Measurements from ENCODE around the gene ABI2. TPM values are rescaled to one million over a fixed set of nuclear protein-coding genes. Genes with fewer than 3 reads are reported as not detected.

The ABI2 gene
- total RNA-seq, 6 experiments from 2014 or later: 5.2 to 13.9 (median 8.9) TPM

DNA sequence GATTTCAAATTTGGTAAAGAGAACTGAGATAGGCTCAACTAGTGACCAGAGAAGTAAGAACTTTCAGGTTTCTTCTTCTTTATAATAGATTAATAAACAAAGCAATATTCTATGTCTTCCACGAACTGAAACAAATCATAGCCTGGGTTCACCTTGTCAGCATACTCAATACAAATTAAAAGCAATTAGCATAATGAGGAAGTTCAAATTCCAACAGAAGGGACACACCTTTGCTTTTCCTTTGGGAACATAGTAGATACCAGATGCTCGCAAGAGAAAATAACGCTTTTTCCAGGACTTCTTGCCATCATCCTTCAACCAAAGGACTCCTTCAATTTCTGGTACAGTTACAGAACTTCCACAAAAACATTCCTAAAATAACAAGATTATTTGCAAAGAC, 127.0 kb downstream of the ABI2 start:
- intact Hi-C loops (cut with DNase I): no loop called here
- H3K27ac ChIP-seq: no peak overlapping the region
- no peak for DNase-seq
- peaks cover 0 to 99% (median 31%) of the 10 kb centered on the region in 4 donors for H3K36me3 ChIP-seq
- H3K4me1 ChIP-seq: no peaks in the 10 kb centered on the region
- no peak for ATAC-seq
- no peaks in the 10 kb centered on the region for H3K9me3 ChIP-seq
- no peak overlapping the region for H3K4me3 ChIP-seq
- 65% methylated on average over 3 of the region's 3 CpGs for WGBS (ENCODE audit: insufficient coverage, low coverage, low lambda C conversion rate, missing lambda C conversion rate)
- TF ChIP-seq, protein P1, sequence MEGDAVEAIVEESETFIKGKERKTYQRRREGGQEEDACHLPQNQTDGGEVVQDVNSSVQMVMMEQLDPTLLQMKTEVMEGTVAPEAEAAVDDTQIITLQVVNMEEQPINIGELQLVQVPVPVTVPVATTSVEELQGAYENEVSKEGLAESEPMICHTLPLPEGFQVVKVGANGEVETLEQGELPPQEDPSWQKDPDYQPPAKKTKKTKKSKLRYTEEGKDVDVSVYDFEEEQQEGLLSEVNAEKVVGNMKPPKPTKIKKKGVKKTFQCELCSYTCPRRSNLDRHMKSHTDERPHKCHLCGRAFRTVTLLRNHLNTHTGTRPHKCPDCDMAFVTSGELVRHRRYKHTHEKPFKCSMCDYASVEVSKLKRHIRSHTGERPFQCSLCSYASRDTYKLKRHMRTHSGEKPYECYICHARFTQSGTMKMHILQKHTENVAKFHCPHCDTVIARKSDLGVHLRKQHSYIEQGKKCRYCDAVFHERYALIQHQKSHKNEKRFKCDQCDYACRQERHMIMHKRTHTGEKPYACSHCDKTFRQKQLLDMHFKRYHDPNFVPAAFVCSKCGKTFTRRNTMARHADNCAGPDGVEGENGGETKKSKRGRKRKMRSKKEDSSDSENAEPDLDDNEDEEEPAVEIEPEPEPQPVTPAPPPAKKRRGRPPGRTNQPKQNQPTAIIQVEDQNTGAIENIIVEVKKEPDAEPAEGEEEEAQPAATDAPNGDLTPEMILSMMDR (IDR thresholded peaks at IDR 0.05): no peak
- no peak for TF ChIP-seq POLR2A (IDR thresholded peaks at IDR 0.05)
- H3K27me3 ChIP-seq: no peaks in the 10 kb centered on the region

DNA sequence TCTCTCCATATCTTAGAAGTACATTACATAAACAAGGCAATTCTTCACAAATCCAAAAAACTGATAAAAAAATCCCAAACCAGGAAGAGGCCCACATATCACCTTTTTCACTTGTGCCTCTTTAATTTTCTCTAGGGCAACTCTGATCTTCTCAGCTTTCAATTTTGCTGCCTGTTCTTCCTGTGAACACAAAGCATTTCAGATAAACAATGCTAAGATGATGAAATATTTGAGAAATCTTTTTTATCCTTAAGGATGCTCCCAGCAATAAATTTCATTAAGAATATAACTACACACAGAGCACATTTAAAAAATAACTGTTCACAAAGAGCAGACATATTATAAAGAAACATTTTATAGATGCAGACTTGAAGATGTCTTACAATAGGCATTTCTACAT, 133.6 kb downstream of the ABI2 start:
- DNase-seq (no peak), ATAC-seq (no peak)
- Histone ChIP-seq H3K36me3 (peaks cover 0 to 60% (median 27%) of the 10 kb centered on the region in 4 donors), H3K27ac (no peak overlapping the region), H3K4me1 (peaks cover 0 to 7% (median 0%) of the 10 kb centered on the region in 4 donors), H3K4me3 (no peak overlapping the region), H3K9me3 (no peaks in the 10 kb centered on the region), H3K27me3 (no peaks in the 10 kb centered on the region)
- intact Hi-C loops (cut with DNase I): no loop called here
- TF ChIP-seq, protein P1 (IDR thresholded peaks at IDR 0.05): no peak
- no peak for TF ChIP-seq POLR2A (IDR thresholded peaks at IDR 0.05)

DNA sequence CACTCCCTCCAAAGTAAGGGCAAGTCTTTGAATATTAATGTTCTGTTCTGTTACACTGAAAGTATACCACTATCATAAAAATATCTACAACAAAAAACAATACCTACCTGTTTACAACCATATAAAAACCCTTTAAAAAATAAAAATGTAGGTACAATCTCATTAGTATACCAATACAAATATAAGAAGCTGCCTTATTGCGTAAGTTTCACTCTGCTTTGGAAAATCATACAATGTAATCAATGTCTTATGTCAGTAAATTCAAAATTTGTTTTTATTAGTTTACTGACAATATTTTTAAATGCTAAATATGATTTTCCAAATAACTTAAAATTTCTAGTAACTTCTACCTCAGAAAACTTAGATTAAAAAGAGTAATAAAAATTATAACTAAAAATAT, 134.1 kb downstream of the ABI2 start:
- H3K9me3 ChIP-seq: no peaks in the 10 kb centered on the region
- H3K27me3 ChIP-seq: no peaks in the 10 kb centered on the region
- no peak for DNase-seq
- no peak overlapping the region for H3K4me3 ChIP-seq
- TF ChIP-seq, protein P1 (IDR thresholded peaks at IDR 0.05): no peak
- no peak for TF ChIP-seq POLR2A (IDR thresholded peaks at IDR 0.05)
- H3K4me1 ChIP-seq: peaks cover 0 to 7% (median 0%) of the 10 kb centered on the region in 4 donors
- intact Hi-C loops (cut with DNase I): no loop called here
- no peak for ATAC-seq
- H3K36me3 ChIP-seq: peaks cover 0 to 58% (median 25%) of the 10 kb centered on the region in 4 donors
- H3K27ac ChIP-seq: no peak overlapping the region
- WGBS (ENCODE audit: insufficient coverage, low coverage, low lambda C conversion rate, missing lambda C conversion rate): 95% methylated on average over 1 of the region's 1 CpG

DNA sequence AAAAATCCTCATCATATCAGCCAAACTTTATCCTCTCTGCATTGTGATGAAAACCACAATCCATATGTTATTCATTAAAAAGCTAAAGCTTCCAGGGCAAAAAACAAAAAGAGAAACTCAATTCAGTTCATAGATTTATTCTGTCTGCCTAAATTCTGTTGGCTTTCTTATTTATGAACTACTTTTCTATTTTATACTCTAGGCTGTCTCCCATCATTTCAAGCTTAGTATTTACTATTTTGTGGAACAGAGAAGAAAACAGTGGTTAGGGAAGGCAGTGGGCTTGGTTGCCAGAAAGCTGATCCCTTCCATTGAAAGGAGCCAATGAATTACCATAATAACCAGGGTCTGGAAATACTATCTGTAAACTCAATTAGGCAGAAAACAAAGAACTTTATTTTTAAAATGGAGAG, 135.1 kb downstream of the ABI2 start:
- H3K36me3 ChIP-seq: peaks cover 0 to 49% (median 21%) of the 10 kb centered on the region in 4 donors
- H3K4me1 ChIP-seq: peaks cover 0 to 7% (median 0%) of the 10 kb centered on the region in 4 donors
- DNase-seq: no peak

More for the DNA sequence above, 135.1 kb downstream of the ABI2 start:
- TF ChIP-seq POLR2A (IDR thresholded peaks at IDR 0.05): no peak
- TF ChIP-seq, protein P1 (IDR thresholded peaks at IDR 0.05): no peak
- Histone ChIP-seq H3K9me3 (no peaks in the 10 kb centered on the region), H3K27ac (no peak overlapping the region), H3K27me3 (no peaks in the 10 kb centered on the region), H3K4me3 (no peak overlapping the region)
- no peak for ATAC-seq
- intact Hi-C loops (cut with DNase I): no loop called here

Measured in right lobe of liver (tissue), 6 donors.